HG03378 (cell line): ENCODE measurements around the gene LRIG2.
"Not testable (repeated sequence)": the region's sequence is repeated elsewhere in the genome, so short reads cannot be mapped to it uniquely, and the experiment has no call there.

Experiments
- ATAC-seq: cut with Tn5 transposase; IDR thresholded peaks from one replicate; pipeline ENCODE4 v1.9.1; 2021; ENCODE audit warnings: mild to moderate bottlenecking, moderate library complexity; ENCODE audit not compliant: unreplicated experiment

LRIG2 gene

GRCh38 chr1:113124366-113124765 is 51.4 kb downstream of the LRIG2 start:
- no peak for ATAC-seq

- no peak for ATAC-seq
These were observed 52.5 kb downstream of the LRIG2 start for GRCh38 chr1:113125517-113125916.

GRCh38 chr1:113126207-113126606 is 53.2 kb downstream of the LRIG2 start:
- ATAC-seq: no peak

- ATAC-seq: no peak
These were observed 55.1 kb downstream of the LRIG2 start for GRCh38 chr1:113128116-113128515.

- no peak for ATAC-seq
These were observed 56.7 kb downstream of the LRIG2 start for GRCh38 chr1:113129529-113130185.

GRCh38 chr1:113133038-113133437 is 60.0 kb downstream of the LRIG2 start:
- ATAC-seq: no peak

GRCh38 chr1:113133759-113134158 is 60.8 kb downstream of the LRIG2 start:
- no peak for ATAC-seq

GRCh38 chr1:113135460-113135859 is 62.5 kb downstream of the LRIG2 start:
- ATAC-seq: no peak

GRCh38 chr1:113136476-113136875 is 63.5 kb downstream of the LRIG2 start:
- no peak for ATAC-seq

- no peak for ATAC-seq
These were observed 64.6 kb downstream of the LRIG2 start for GRCh38 chr1:113137563-113137962.

- ATAC-seq: no peak
These were observed 65.8 kb downstream of the LRIG2 start for GRCh38 chr1:113138778-113139177.

- no peak for ATAC-seq
These were observed 67.2 kb downstream of the LRIG2 start for GRCh38 chr1:113140176-113140575.

- peak; percentile 73 for ATAC-seq
These were observed 67.8 kb downstream of the LRIG2 start for GRCh38 chr1:113140588-113141446.

GRCh38 chr1:113141650-113142473 is 68.9 kb downstream of the LRIG2 start:
- no peak for ATAC-seq

GRCh38 chr1:113142791-113143190 is 69.8 kb downstream of the LRIG2 start:
- ATAC-seq: no peak

GRCh38 chr1:113146242-113147072 is 73.5 kb downstream of the LRIG2 start:
- ATAC-seq: no peak

GRCh38 chr1:113147073-113147625 is 74.2 kb downstream of the LRIG2 start:
- no peak for ATAC-seq

GRCh38 chr1:113147826-113148225 is 74.8 kb downstream of the LRIG2 start:
- ATAC-seq: no peak

GRCh38 chr1:113150494-113150893 is 77.5 kb downstream of the LRIG2 start:
- not testable (repeated sequence) for ATAC-seq

- no peak for ATAC-seq
These were observed 80.3 kb downstream of the LRIG2 start for GRCh38 chr1:113153116-113153803.
